Ovary (tissue), 9 donors: ENCODE results near the gene TTC28. TPM values are rescaled to one million over a fixed set of nuclear protein-coding genes. Genes with fewer than 3 reads are reported as not detected.

ENCODE experiments used
- DNase-seq, 5 donors: peaks; one replicate each; pipeline ENCODE4 v3.0.0-alpha.2; 2019 to 2020
- H3K27ac ChIP-seq, 2 donors: fragments of 200-600 bp; one replicate each; pipeline versions ENCODE4 v1.5.1 to v1.8.0; 2019 to 2022
- H3K27me3 ChIP-seq: fragments of 200-600 bp; one replicate; pipeline ENCODE4 v1.8.0; 2022
- H3K36me3 ChIP-seq: fragments of 200-600 bp; sonication (generic); one replicate; pipeline ENCODE4 v1.5.1; 2019
- H3K4me1 ChIP-seq: one replicate; pipeline ENCODE4 v1.8.1; 2013; ENCODE audit warnings: mild to moderate bottlenecking, moderate library complexity; ENCODE audit not compliant: insufficient read depth
- H3K4me3 ChIP-seq: fragments of 200-600 bp; sonication (generic); one replicate; pipeline ENCODE4 v1.5.1; 2017
- H3K9me3 ChIP-seq, 2 donors: fragments of 200-600 bp in 1 of 2; sonication (generic) in 1 of 2; one replicate each; pipeline versions ENCODE4 v1.5.1 to v1.8.1; 2013 to 2019; ENCODE audit warnings: mild to moderate bottlenecking in 1 of 2, moderate library complexity in 1 of 2
- EP300 ChIP-seq: sonication (generic); formaldehyde crosslinking; IDR thresholded peaks from one replicate; pipeline ENCODE4 v1.6.1; 2017; ENCODE audit warnings: antibody characterized with exemption
- POLR2A ChIP-seq: fragments of 450-650 bp; IDR thresholded peaks from one replicate; pipeline ENCODE4 v1.6.1; 2017; ENCODE audit warnings: antibody characterized with exemption, mild to moderate bottlenecking, moderate library complexity
- WGBS, 3 donors: extraction: QIAGEN DNeasy Blood & Tissue Kit in 1 of 3; methylation state at CpG; one replicate each; pipeline versions ENCODE4 v1.1.5 to v1.1.7; 2013 to 2017; 5-methylcytosine and 5-hydroxymethylcytosine counted together
- intact Hi-C, 4 donors: fragments of 100-400 bp; cut with DNase I; formaldehyde crosslinking; loops; one replicate each; pipeline versions ENCODE4 v1.11.0 to v1.15.1; 2022 to 2023
- polyA plus RNA-seq, 2 donors: library from polyadenylated mRNA; stranded (reverse); fragments of 200-250 nt in 1 of 2; fragments of 350-450 nt in 1 of 2; fragmentation: Illumina TruSeq in 1 of 2; extraction: RNeasy Lipid Tissue Mini Kit (QIAGEN cat#74804) in 1 of 2; gene quantifications; one replicate each; pipeline ENCODE4 v1.2.3, GENCODE V29; 2013 to 2014
- total RNA-seq, 7 donors: library from RNA; depleted of rRNA in 2 of 7; stranded (reverse); fragments of >200 nt in 2 of 7; fragmentation: NEBNext Ultra II Directional in 3 of 7; extraction: Animal tissue kit (Norgen Biotek cat#: 25700) in 3 of 7; gene quantifications; one replicate each; pipeline versions ENCODE4 v1.1.0 to v1.2.4, GENCODE V29; 2016 to 2023
- TF ChIP-seq, protein P1 (sequence below), 3 donors: fragments of 450-650 bp in 2 of 3; fragments of 200-600 bp in 1 of 3; IDR thresholded peaks; one replicate each; pipeline versions ENCODE4 v1.5.1 to v1.8.0; 2016 to 2022; ENCODE audit warnings: antibody characterized with exemption in 3 of 3, mild to moderate bottlenecking in 1 of 3
- donor health status: DM: no; HTN: no; CAD: no; lungs with moderate emphysema.
- donor health status: DM: no; HTN: no; CAD: no.
- donor health status: Bipolar disorder and iron deficiency.
- donor health status: DM: yes; HTN: yes; CAD: no.
- donor health status: DM: no; HTN: no; CAD: no.
- donor health status: DM: yes; HTN: yes; CAD: no.

TTC28 gene
- total and polyA plus RNA-seq, 9 donors: 16.7 to 127 (median 72.9) TPM

DNA sequence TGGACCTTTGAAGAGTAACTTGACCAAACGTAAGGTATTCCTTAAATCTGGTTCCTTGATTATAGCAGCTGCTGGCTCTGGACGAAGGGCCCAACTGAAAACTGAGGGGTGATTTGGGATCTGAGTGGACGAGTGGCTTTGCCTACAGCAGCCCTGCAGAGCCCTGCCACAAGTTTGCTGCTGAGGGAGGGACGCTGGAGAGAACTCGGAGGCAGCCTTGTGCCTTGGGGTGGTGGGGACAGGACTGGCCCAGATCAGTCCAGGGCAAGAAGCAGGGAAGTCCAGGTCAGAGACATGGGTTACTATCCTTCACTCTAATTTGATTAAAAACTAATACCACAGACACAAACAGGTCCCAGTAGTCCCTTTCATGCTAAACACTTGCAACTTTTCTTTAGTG lies 671.0 kb downstream of the TTC28 start:
- no peak for TF ChIP-seq EP300
- TF ChIP-seq, protein P1, sequence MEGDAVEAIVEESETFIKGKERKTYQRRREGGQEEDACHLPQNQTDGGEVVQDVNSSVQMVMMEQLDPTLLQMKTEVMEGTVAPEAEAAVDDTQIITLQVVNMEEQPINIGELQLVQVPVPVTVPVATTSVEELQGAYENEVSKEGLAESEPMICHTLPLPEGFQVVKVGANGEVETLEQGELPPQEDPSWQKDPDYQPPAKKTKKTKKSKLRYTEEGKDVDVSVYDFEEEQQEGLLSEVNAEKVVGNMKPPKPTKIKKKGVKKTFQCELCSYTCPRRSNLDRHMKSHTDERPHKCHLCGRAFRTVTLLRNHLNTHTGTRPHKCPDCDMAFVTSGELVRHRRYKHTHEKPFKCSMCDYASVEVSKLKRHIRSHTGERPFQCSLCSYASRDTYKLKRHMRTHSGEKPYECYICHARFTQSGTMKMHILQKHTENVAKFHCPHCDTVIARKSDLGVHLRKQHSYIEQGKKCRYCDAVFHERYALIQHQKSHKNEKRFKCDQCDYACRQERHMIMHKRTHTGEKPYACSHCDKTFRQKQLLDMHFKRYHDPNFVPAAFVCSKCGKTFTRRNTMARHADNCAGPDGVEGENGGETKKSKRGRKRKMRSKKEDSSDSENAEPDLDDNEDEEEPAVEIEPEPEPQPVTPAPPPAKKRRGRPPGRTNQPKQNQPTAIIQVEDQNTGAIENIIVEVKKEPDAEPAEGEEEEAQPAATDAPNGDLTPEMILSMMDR (IDR thresholded peaks at IDR 0.05): no peak
- no peak for TF ChIP-seq POLR2A
- H3K36me3 ChIP-seq: no peaks in the 10 kb centered on the region
- no peaks in the 10 kb centered on the region for H3K4me1 ChIP-seq
- no peaks in the 10 kb centered on the region for H3K9me3 ChIP-seq
- H3K27me3 ChIP-seq: no peaks in the 10 kb centered on the region
- no peak overlapping the region for H3K27ac ChIP-seq
- H3K4me3 ChIP-seq: no peak overlapping the region
- DNase-seq: no peak
- 88 to 93% (median 93%) methylated on average over 5 of the region's 5 CpGs for WGBS, 3 donors
- intact Hi-C loops: loop anchor here (5.0 to 10.0 kb wide), 4 partner anchors 121 to 1256 kb away; partner anchors contain the start of gene MN1 (in 1 of the 4)

DNA sequence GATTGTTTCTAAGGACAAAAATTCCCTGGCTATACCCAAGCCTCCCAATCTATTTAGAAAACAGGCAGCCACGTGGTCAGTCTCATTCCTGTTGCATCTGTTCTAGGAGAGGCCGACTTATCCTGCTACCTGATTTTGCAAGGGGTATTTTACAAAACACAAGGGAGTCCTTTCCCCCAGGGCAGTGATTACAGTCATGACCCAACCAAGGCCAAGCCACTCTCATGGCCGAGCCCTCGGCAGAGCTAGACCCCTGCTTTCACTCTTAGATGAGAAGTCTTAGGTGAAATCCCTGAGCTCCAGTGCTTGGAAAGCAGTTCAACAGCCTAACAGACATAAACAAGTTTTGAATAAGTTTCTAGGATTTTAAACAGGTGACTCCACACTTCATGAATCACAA lies 671.6 kb downstream of the TTC28 start:
- H3K4me3 ChIP-seq: no peak overlapping the region
- H3K27me3 ChIP-seq: no peaks in the 10 kb centered on the region
- intact Hi-C loops: loop anchor here (5.0 to 10.0 kb wide), 4 partner anchors 121 to 1256 kb away; partner anchors contain the start of gene MN1 (in 1 of the 4)
- H3K27ac ChIP-seq: no peak overlapping the region
- H3K36me3 ChIP-seq: no peaks in the 10 kb centered on the region
- TF ChIP-seq EP300: no peak
- TF ChIP-seq POLR2A: no peak
- TF ChIP-seq, protein P1 (IDR thresholded peaks at IDR 0.05): no peak
- no peaks in the 10 kb centered on the region for H3K4me1 ChIP-seq
- DNase-seq: no peak
- H3K9me3 ChIP-seq: no peaks in the 10 kb centered on the region
- WGBS, 3 donors: 49 to 77% (median 56%) methylated on average over 4 of the region's 4 CpGs

DNA sequence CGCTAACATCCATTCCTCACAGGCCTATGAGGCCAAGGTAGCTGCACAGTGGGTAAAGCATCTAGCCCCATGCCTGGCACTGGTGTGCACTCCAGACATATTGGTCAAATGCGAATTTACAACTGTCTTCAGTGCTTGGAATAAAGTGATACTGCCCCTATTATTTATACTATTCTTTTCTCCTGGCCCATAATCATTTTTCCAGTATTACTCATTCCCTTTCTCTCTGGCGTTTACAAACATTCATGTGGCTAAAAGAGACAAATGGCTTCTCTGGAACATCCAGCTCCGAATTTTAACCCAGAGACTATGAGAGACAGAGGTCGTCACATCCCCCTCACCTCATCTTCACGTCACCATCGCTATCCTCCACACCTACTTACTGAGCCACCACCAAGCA lies 673.4 kb downstream of the TTC28 start:
- 59 to 67% (median 62%) methylated on average over 7 of the region's 7 CpGs for WGBS, 3 donors
- DNase-seq: no peak
- H3K27ac ChIP-seq: no peak overlapping the region
- no peaks in the 10 kb centered on the region for H3K4me1 ChIP-seq
- H3K4me3 ChIP-seq: no peak overlapping the region
- TF ChIP-seq, protein P1 (IDR thresholded peaks at IDR 0.05): no peak
- TF ChIP-seq POLR2A: no peak
- no peak for TF ChIP-seq EP300
- no peaks in the 10 kb centered on the region for H3K9me3 ChIP-seq
- intact Hi-C loops: loop anchor here (2.0 to 10.0 kb wide), 5 partner anchors 119 to 1254 kb away; partner anchors contain the start of gene MN1 (in 1 of the 4)
- H3K27me3 ChIP-seq: no peaks in the 10 kb centered on the region
- H3K36me3 ChIP-seq: no peaks in the 10 kb centered on the region

DNA sequence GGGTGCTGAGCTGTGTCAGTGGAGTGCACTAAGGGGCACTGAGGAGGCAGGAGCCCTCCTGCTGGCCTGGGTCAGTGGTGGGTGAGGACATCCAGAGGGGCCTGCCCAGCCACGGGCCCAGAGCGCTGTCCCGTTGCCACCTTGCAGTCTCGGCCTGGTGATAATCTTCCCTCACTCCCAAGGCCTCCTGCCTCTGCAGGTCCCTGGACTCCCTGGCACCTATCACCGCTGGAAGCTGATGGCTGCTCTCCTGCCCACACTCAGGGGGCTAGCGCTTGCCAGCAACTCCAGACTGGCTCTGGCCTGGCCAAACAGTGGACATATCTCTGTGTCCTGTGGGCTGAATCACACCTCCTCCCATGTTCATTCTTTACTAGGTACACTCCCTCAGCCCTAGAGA lies 674.1 kb downstream of the TTC28 start:
- no peak for DNase-seq
- Histone ChIP-seq H3K9me3 (no peaks in the 10 kb centered on the region), H3K4me3 (no peak overlapping the region), H3K36me3 (no peaks in the 10 kb centered on the region), H3K27ac (no peak overlapping the region), H3K27me3 (no peaks in the 10 kb centered on the region), H3K4me1 (no peaks in the 10 kb centered on the region)
- intact Hi-C loops: loop anchor here (5.0 to 10.0 kb wide), 4 partner anchors 118 to 1253 kb away; partner anchors contain the start of gene MN1 (in 1 of the 4)
- 69 to 78% (median 72%) methylated on average over 6 of the region's 6 CpGs for WGBS, 3 donors
- TF ChIP-seq, protein P1 (IDR thresholded peaks at IDR 0.05): no peak
